Rectal smooth muscle tissue (tissue), 1 donor: ENCODE results near the gene CRK.
"Not testable (repeated sequence)": the region's sequence is repeated elsewhere in the genome, so short reads cannot be mapped to it uniquely, and the experiment has no call there.

Experiments
- H3K27ac ChIP-seq: one replicate; pipeline ENCODE4 v1.7.0; 2013; ENCODE audit warnings: low read depth, low read length, inconsistent platforms
- H3K27me3 ChIP-seq: one replicate; pipeline ENCODE4 v1.7.0; 2013; ENCODE audit warnings: low read length; ENCODE audit not compliant: control insufficient read depth, insufficient read depth
- H3K36me3 ChIP-seq: one replicate; pipeline ENCODE4 v1.7.0; 2013; ENCODE audit warnings: low read length; ENCODE audit not compliant: control insufficient read depth, insufficient read depth
- H3K4me1 ChIP-seq: one replicate; pipeline ENCODE4 v1.7.0; 2013; ENCODE audit warnings: low read length; ENCODE audit not compliant: control insufficient read depth, insufficient read depth
- H3K4me3 ChIP-seq: one replicate; pipeline ENCODE4 v1.7.0; 2013; ENCODE audit warnings: low read length
- H3K9ac ChIP-seq: one replicate; pipeline ENCODE4 v1.7.0; 2013; ENCODE audit warnings: low read length

Gene CRK

DNA sequence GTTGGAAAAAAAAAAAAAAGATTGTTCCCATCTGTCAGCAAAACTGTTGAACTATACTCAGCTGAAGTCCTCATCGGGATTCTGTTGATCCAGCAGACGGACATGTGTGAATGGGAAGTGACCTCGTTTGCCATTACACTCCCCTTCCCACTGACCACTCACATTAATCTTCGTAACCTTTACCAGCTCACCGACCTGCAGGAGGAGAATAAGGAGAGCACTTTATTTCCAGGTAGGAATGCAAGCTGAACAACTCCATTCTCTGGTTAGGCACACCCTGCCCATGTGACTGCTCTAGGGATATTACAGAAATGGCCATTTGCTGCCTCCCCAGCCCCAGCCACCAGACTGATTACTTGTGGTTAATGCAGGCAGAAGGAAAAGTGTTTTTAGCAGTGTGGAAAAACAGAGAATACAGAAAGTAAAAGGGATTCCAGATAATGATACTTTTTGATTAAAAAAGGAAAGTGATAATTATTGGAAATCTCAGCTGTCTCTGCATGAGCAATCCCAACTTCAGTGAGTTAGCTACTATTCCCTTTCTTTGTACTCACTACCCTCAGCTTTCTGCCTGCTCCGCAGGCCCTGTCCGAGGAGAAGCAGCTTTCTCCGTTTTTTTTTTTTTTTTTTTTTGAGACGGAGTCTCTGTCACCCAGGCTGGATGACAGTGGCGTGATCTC, 32.4 kb downstream of the CRK start:
- Histone ChIP-seq H3K27me3 (no peaks in the 10 kb centered on the region), H3K4me1 (no peaks in the 10 kb centered on the region), H3K9ac (no peak overlapping the region), H3K27ac (no peak overlapping the region), H3K36me3 (peaks cover 16% of the 10 kb centered on the region), H3K4me3 (no peak overlapping the region)

DNA sequence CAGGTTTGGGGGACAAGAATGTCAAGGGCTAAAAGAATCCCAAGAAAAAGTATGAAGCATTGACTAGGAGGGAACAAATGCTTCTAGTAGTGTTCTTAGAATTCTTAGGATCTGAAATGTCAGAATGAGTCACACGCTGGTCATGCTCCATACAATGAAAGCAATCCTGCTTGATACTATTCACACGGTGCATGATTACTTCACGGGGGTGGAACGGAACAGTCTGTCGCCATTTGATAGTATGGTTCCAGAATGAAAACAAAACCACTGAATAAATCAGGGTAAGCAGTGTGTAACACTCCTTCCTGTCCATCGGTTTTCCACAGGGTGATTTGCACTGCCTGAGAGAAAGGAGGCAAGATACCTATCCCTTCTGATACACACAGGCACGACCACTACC, 33.1 kb downstream of the CRK start:
- Histone ChIP-seq H3K27ac (peak overlapping the region; percentile 3), H3K36me3 (peaks cover 16% of the 10 kb centered on the region)

DNA sequence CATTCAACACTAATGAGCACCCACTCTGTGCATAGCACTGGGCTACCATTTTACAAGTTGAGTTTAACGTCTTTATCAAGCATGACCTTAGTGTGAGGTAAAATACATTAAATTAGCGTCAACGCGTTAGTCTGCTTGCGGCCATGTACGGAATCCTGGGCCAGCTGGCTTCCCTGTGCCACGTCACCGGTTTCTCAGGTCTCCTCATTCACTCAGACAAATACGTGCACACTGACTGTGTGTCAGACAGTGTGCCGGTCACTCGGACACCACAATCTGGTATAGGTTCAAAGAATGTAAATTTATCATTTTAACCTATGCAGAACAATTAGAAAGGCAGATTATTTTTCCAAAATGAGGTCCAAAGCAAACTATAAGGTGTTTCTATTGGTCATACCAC, 34.6 kb downstream of the CRK start:
- Histone ChIP-seq H3K27ac (no peak overlapping the region), H3K27me3 (no peaks in the 10 kb centered on the region), H3K4me3 (no peak overlapping the region), H3K4me1 (no peaks in the 10 kb centered on the region), H3K36me3 (peaks cover 16% of the 10 kb centered on the region), H3K9ac (no peak overlapping the region)

More for the DNA sequence above, 33.1 kb downstream of the CRK start:
- no peak overlapping the region for H3K9ac ChIP-seq
- H3K4me3 ChIP-seq = no peak overlapping the region
- H3K27me3 ChIP-seq = no peaks in the 10 kb centered on the region
- no peaks in the 10 kb centered on the region for H3K4me1 ChIP-seq

DNA sequence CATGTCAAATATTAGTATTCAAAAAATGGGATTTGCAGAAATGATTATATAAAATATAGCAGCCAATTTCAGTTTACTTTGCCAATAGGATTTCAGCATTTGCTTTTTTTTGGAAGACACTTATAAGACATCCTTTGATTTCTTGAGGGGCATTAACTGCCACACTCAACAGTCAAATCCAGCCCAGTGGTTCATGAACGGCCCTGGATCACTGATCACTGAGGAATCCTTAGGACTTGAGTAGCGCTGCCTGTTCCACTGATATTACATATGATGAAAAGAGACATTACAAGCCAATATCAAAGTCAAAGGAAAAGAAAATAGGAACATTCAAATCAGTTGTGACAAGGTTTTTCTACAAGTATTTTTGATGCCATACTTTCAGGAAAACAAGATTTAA, 35.1 kb downstream of the CRK start:
- Histone ChIP-seq H3K27me3 (no peaks in the 10 kb centered on the region), H3K4me3 (no peak overlapping the region), H3K4me1 (no peaks in the 10 kb centered on the region), H3K27ac (no peak overlapping the region), H3K9ac (no peak overlapping the region), H3K36me3 (peaks cover 13% of the 10 kb centered on the region)

DNA sequence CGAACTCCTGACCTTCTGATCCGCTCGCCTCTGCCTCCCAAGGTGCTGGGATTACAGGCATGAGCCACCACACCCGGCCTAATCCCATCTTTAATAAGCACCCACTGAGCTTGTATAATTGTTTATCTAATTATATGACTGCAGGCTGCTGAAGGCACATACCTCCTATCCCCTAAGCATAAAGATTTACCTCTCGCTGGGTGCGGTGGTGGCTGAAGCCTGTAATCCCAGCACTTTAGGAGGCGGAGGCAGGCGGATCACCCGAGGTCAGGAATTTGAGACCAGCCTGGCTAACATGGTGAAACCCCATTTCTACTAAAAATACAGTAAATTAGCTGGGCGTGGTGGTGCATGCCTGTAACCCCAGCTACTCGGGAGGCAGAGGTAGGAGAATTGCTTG, 35.9 kb downstream of the CRK start:
- Histone ChIP-seq H3K27ac (no peak overlapping the region), H3K4me3 (no peak overlapping the region), H3K9ac (no peak overlapping the region), H3K36me3 (peaks cover 12% of the 10 kb centered on the region), H3K27me3 (no peaks in the 10 kb centered on the region), H3K4me1 (no peaks in the 10 kb centered on the region)

DNA sequence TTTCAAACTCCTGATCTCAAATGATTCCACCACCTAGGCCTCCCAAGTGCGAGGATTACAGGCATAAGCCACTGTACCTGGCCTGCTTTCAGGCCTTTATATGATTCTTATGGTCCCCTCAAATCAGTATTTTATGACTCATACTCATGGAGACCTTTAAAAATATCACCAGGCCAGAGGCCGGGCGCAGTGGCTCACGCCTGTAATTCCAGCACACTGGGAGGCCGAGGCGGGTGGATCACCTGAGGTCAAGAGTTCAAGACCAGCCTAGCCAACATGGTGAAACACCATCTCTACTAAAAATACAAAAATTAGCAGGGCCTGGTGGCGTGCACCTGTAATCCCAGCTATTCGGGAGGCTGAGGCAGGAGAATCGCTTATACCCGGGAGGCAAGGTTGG, 37.6 kb downstream of the CRK start:
- not testable (repeated sequence) for H3K27me3 ChIP-seq, H3K4me1 ChIP-seq, H3K9ac ChIP-seq, H3K27ac ChIP-seq, H3K4me3 ChIP-seq
- H3K36me3 ChIP-seq = peaks cover 11% of the 10 kb centered on the region

DNA sequence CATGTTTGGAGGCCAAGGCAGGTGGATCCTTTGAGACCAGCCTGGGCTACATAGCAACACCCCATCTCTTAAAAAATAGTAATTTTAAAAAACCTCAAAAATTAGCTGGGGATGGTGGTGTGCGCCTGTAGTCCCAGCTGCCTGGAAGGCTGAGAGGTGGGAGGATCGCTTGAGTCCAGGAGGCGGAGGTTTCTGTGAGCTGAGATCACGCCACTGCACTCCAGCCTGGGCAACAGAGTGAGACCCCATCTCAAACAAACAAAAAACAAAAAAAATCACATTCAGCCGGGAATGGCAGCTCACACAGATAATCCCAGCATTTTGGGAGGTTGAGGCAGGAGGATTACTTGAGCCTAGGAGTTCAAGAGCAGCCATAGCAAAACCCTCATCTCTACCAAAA, 39.6 kb downstream of the CRK start:
- Histone ChIP-seq H3K9ac (no peak overlapping the region), H3K27ac (no peak overlapping the region), H3K4me1 (no peaks in the 10 kb centered on the region), H3K36me3 (no peaks in the 10 kb centered on the region), H3K27me3 (no peaks in the 10 kb centered on the region), H3K4me3 (no peak overlapping the region)

DNA sequence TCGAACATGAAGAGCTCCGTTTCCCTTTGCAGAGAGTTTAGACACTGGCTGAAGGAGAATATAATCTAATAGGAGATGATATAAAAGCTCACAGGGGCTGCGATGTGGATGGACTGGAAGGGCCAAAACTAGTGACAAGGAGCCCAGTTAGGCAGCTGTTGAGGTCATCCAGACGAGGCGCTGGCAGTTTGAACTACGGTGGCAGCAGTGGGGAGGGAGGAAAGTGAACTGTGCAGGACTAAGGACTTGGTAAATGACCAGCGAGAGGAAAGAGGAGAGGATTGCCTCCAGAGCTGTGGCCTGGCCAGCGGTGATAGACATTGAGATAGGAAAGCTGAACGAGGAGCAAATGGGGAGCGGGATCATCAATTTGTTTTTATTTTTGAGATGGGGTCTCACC, 41.4 kb downstream of the CRK start:
- H3K9ac ChIP-seq = no peak overlapping the region
- no peak overlapping the region for H3K27ac ChIP-seq
- H3K4me3 ChIP-seq = no peak overlapping the region
- H3K4me1 ChIP-seq = no peaks in the 10 kb centered on the region
- H3K36me3 ChIP-seq = no peaks in the 10 kb centered on the region
- H3K27me3 ChIP-seq = no peaks in the 10 kb centered on the region

DNA sequence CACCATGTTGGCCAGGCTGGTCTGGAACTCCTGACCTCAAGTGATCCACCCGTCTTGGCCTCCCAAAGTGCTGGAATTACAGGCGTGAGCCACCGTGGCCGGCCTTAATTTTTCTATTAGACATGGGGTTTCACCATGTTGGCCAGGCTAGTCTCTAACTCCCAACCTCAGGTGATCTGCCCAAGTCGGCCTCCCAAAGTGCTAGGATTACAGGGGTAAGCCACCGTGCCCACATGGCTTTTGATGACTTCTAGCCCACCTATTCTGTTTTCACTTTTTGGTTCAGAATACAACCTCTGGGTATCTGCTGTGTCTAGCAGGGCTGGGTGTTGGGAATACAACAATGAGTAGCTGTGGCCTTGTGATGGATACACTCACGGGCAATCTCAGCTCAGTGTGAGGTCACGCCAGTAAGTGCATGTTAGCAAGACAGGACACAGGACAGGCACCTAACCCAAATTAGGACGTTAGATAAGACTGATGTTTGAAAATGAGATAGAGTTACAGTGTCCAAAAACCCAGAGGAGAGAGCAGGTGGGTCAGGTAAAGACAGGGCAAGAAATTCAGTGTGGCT, 41.9 kb downstream of the CRK start:
- H3K36me3 ChIP-seq = no peaks in the 10 kb centered on the region
- no peak overlapping the region for H3K27ac ChIP-seq
- no peak overlapping the region for H3K4me3 ChIP-seq
- no peaks in the 10 kb centered on the region for H3K4me1 ChIP-seq
- no peaks in the 10 kb centered on the region for H3K27me3 ChIP-seq
- no peak overlapping the region for H3K9ac ChIP-seq

DNA sequence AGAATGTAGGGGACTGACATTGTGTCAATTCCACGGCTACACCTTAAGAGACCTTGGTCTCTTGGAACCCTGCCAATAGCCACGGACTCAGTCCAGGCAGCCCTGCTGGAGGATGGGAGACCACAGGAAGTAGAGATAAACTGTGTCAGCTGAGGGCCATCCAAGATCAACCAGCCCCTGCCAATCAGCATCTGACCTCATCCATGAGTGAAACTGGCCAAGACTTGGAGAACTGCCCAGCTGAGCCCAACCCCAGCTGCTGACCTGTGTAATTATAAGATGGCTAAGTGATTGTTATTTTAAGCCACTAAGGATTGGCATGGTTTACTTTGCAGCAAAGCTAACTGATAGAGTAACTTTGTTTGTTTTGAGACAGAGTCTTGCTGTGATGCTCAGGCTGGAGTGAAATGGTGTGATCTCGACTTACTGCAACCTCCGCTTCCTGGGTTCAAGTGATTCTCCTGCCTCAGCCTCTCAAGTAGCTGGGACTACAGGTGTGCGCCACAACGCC, 42.7 kb downstream of the CRK start:
- Histone ChIP-seq H3K4me1 (no peaks in the 10 kb centered on the region), H3K9ac (no peak overlapping the region), H3K27me3 (no peaks in the 10 kb centered on the region), H3K4me3 (no peak overlapping the region), H3K36me3 (no peaks in the 10 kb centered on the region), H3K27ac (no peak overlapping the region)

DNA sequence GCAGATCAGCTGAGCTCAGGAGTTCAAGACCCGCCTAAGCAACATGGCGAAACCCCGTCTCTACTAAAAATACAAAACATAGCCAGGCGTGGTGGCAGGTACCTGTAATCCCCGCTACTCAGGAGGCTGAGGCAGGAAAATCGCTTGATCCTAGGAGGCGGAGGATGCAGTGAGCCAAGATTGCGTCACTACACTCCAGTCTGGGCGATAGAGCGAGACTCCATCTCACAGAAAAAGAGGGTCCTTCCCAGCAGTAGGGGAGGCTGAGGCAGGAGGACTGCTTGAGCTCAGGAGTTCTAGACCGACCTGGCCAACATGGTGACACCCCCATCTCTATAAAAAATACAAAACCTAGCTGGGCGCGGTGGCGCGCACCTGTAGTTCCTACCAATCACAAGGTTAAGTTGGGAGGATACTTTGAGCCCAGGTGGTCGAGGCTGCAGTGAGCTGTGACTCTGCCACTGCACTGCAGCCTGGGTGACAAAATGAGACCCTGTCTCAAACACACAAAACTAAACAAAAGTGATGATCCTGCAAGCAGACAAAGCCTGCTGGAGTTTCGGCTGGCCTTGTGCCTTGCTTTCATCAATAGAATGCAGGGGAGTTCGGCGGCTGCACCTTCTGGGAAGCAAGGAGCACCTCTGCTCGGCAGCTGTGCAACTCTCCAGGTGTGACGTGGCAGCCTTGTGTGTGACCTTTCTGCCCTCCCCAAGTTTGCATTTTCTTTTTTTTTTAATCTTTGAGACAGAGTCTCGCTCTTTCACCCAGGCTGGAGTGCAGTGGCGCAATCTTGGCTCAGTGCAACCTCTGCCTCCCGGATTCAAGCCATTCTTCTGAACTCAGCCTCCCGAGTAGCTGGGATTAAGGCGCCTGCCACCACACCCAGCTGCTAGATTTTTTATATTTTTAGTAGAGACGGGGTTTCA, 43.6 kb downstream of the CRK start:
- no peaks in the 10 kb centered on the region for H3K27me3 ChIP-seq
- H3K4me1 ChIP-seq = no peaks in the 10 kb centered on the region
- no peak overlapping the region for H3K9ac ChIP-seq
- no peak overlapping the region for H3K4me3 ChIP-seq
- no peaks in the 10 kb centered on the region for H3K36me3 ChIP-seq
- no peak overlapping the region for H3K27ac ChIP-seq

DNA sequence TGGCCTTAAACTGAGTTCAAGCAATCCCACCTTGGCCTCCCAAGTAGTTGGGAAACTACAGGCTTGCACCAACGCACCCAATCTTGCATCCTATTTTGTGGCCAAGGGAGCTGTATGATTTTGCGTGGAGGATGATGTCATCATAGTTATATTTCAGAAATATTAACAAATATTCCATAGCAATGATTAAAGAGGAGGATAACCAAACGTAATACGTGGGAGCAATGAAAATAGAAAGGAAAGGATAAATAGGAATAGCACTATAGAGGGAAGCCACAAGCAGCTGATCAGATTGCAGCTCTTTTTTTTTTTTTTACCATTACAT, 53.8 kb downstream of the CRK start:
- no peak overlapping the region for H3K4me3 ChIP-seq
- no peaks in the 10 kb centered on the region for H3K27me3 ChIP-seq
- H3K36me3 ChIP-seq = no peaks in the 10 kb centered on the region
- peaks cover 10% of the 10 kb centered on the region for H3K4me1 ChIP-seq
- H3K9ac ChIP-seq = no peak overlapping the region
- no peak overlapping the region for H3K27ac ChIP-seq
